ENCODE data around the gene CNKSR3. TPM values are rescaled to one million over a fixed set of nuclear protein-coding genes. Genes with fewer than 3 reads are reported as not detected.

CNKSR3 gene
- polyA plus RNA-seq, 1 of the 3 experiments (the other 2 are of a cell fraction), result 1.6 TPM

DNA sequence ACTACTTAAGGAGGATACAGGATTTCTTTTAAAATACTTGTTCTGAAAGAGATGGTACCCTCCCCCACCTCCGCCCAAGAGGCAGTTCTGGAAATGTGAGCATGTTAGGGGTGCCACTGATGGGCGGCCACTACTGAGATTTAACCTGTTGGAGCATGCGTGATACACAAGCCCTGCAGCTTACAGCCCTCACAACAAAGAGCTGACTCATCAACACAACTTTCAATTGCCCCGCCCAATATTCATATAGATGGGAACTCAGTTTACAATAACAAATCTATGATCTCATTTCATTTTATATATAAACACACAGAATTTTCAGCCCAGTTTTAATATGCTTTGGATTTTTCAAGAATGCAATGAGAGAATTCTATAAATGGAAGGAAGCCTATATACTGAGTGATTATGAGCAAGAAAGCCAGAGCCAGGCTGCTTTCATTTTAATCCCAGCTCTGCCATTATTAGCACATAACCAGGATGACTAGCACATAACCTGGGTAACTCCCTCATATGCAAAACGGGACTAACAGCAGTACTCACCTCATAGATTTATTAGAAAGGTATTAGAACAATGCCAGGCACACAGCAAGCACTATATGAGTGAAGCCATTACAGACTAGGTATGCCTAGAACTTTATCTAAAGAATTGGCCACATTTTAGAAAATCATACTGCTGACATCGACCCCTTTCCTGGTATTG lies 108.3 kb downstream of the CNKSR3 start:
- ChIA-PET CTCF (no interaction called here), POLR2A (no interaction called here)
- 93% methylated on average over 6 of the region's 6 CpGs for whole genome bisulfite sequencing (ENCODE audit: low lambda C conversion rate)
- Histone ChIP-seq H3K27me3 (ENCODE audit: insufficient read depth) (no peaks in the 10 kb centered on the region), H2AFZ (ENCODE audit: low read depth) (no peak overlapping the region), H3F3A (replicated peaks; ENCODE audit: insufficient read depth) (peaks cover 25% of the 10 kb centered on the region), H3K4me2 (no peak overlapping the region), H3K27ac (ENCODE audit: low read depth in 2 of 2, low read length in 1 of 2) (no peak overlapping the region; a peak in 1 of 4 replicates), H3K79me2 (ENCODE audit: insufficient read depth) (no peaks in the 10 kb centered on the region), H3K9me2 (no peaks in the 10 kb centered on the region), H3K4me1 (ENCODE audit: control insufficient read depth in 1 of 2, insufficient read depth in 2 of 2, low read depth in 1 of 2, low read length in 1 of 2) (peaks cover 5 to 17% of the 10 kb centered on the region in 2 experiments; a peak in 3 of 4 replicates), H3K4me3 (ENCODE audit: low read depth in 2 of 2, low read length in 1 of 2) (no peak overlapping the region), H3K36me3 (replicated peaks in 1 of 2; ENCODE audit: control insufficient read depth in 1 of 2, insufficient read depth in 2 of 2, low read length in 1 of 2) (peaks cover 4 to 21% of the 10 kb centered on the region in 2 experiments), H3K9ac (no peak overlapping the region), H4K20me1 (ENCODE audit: insufficient read depth) (no peaks in the 10 kb centered on the region), H3K9me3 (no peaks in the 10 kb centered on the region)
- DNase-seq, result no peak
- no peak for TF ChIP-seq FOSL2 (IDR thresholded peaks at IDR 0.05; ENCODE audit: borderline replicate concordance, low read depth)
- no peak for TF ChIP-seq TEAD4 (IDR thresholded peaks at IDR 0.05; ENCODE audit: borderline replicate concordance, insufficient read depth)
- no peak for TF ChIP-seq EP300 (IDR thresholded peaks at IDR 0.05; ENCODE audit: borderline replicate concordance in 1 of 2, low read depth in 1 of 2, low read length in 1 of 2)
- TF ChIP-seq, protein P1, sequence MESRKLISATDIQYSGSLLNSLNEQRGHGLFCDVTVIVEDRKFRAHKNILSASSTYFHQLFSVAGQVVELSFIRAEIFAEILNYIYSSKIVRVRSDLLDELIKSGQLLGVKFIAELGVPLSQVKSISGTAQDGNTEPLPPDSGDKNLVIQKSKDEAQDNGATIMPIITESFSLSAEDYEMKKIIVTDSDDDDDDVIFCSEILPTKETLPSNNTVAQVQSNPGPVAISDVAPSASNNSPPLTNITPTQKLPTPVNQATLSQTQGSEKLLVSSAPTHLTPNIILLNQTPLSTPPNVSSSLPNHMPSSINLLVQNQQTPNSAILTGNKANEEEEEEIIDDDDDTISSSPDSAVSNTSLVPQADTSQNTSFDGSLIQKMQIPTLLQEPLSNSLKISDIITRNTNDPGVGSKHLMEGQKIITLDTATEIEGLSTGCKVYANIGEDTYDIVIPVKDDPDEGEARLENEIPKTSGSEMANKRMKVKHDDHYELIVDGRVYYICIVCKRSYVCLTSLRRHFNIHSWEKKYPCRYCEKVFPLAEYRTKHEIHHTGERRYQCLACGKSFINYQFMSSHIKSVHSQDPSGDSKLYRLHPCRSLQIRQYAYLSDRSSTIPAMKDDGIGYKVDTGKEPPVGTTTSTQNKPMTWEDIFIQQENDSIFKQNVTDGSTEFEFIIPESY (IDR thresholded peaks at IDR 0.05; ENCODE audit: borderline replicate concordance, low read depth), result no peak
- no peak for TF ChIP-seq GATA2 (CRISPR knock-in tag; IDR thresholded peaks at IDR 0.05)
- TF ChIP-seq POLR2AphosphoS5 (IDR thresholded peaks at IDR 0.05; ENCODE audit: low read depth, low read length), result no peak
- TF ChIP-seq TCF12 (IDR thresholded peaks at IDR 0.05), result no peak
- no peak for TF ChIP-seq CHD2 (IDR thresholded peaks at IDR 0.05; ENCODE audit: low read length, partially characterized antibody)
- no peak for TF ChIP-seq FOXM1 (IDR thresholded peaks at IDR 0.05; ENCODE audit: low read depth)
- no peak for TF ChIP-seq JUND (IDR thresholded peaks at IDR 0.05)
- no peak for TF ChIP-seq MEF2A (IDR thresholded peaks at IDR 0.05; ENCODE audit: borderline replicate concordance, low read depth)
- TF ChIP-seq RXRA (IDR thresholded peaks at IDR 0.05; ENCODE audit: borderline replicate concordance, low read depth), result no peak
- TF ChIP-seq TAF1 (IDR thresholded peaks at IDR 0.05; ENCODE audit: borderline replicate concordance, low read depth, low read length), result no peak
- TF ChIP-seq NRF1 (IDR thresholded peaks at IDR 0.05; ENCODE audit: low read depth, low read length), result no peak
- TF ChIP-seq, protein P2, sequence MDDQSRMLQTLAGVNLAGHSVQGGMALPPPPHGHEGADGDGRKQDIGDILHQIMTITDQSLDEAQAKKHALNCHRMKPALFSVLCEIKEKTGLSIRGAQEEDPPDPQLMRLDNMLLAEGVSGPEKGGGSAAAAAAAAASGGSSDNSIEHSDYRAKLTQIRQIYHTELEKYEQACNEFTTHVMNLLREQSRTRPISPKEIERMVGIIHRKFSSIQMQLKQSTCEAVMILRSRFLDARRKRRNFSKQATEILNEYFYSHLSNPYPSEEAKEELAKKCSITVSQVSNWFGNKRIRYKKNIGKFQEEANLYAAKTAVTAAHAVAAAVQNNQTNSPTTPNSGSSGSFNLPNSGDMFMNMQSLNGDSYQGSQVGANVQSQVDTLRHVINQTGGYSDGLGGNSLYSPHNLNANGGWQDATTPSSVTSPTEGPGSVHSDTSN (IDR thresholded peaks at IDR 0.05), result no peak
- TF ChIP-seq YY1 (IDR thresholded peaks at IDR 0.05; ENCODE audit: low read depth), result no peak
- TF ChIP-seq RAD21 (IDR thresholded peaks at IDR 0.05; ENCODE audit: low read length), result no peak
- TF ChIP-seq ELF1 (IDR thresholded peaks at IDR 0.05), result no peak
- TF ChIP-seq CTCF (IDR thresholded peaks at IDR 0.05), result no peak
